GM21381 (cell line): Measurements from ENCODE around the gene RABGGTA.
"Not testable (repeated sequence)": the region's sequence is repeated elsewhere in the genome, so short reads cannot be mapped to it uniquely, and the experiment has no call there.

Experiments used
- ATAC-seq: cut with Tn5 transposase; IDR thresholded peaks from one replicate; pipeline ENCODE4 v1.9.1; 2021; ENCODE audit warnings: mild to moderate bottlenecking, moderate library complexity; ENCODE audit not compliant: unreplicated experiment

The RABGGTA gene

DNA sequence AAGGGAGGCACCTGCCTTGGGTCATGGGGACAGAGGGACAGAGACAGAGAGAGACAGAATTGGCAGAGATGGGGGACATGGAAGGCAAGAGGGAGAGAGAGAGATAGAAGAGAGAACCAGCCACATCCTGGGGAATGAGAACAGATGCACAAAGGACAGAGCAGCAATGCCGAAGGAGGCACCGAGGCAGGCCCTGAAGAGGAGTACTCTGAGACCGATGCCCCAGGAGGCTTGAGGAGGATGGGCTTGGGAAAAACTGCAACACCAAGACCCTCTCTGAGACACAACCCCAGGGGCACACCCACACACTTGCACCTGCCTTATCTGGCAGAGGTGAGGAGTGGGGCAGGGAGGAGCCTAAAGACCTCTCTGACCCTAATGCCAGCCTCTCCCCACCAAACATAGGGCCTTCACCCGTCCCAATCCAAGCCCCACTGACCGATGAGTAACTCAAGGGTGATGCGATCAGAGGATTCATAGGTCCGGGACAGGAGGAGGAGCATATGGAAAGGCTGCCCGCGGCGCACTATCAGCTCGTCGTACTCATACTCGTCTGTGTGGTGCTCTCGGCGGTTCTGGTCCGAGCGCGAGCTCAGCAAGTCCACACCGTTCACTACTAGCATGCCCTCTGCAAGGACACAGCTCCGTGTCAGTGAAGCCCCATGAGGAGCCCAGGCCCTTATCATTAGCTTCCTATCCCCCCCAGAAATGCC is 10.0 kb downstream of the RABGGTA start:
- no peak for ATAC-seq

DNA sequence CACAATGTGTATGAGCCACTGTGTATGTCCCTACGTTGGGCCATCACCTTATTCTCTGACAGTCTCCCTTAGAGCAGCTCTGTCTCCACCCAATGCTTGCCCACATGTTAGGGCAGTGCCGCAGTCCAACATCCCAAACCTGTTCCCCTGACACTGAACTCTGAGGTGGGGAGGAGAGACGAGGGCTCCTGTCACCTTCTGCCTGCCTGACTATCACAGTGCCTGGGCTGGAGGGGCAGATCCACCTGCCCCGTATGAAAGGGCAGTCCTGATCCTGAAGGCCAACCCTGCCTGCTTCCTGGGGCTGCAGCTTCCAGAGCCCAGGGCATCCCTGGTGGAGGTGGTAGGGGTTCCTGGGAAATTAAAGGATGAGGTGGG is 10.6 kb downstream of the RABGGTA start:
- no peak for ATAC-seq

DNA sequence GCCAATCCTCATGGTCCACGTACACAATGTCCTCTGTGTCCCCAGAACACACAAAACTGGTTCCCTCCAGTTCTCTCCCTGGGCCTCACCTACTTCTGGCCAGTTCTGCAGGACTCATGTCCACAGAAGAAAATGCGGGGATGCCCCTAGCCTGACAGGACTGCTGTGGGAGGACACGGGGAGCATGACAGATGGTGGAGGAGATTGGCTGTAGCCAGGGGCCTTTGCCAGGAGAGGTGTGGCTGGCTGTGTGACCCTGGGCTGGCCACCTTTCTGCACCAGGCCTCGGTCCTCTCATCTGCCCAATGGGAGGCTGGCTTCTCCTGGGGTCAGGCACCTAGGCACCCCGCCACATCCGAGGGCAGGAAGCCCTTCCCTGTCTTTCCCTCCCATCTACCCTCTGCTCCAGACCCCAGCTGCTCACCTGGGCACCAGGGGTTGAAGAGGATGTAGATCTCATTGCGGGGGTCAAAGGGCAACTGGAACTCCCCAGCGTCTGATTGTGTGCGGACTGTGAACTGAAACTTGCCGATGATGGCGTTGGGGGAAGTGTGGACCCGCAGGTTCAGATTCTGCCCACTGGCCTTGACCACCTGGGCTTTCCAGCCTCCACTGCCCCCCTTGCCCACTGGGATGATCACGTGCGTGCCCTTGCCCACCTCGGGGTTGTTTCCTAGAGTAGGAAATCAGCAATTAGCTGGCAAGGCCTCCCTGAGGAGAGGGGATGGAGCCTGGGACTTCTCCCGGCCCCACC is 11.2 kb downstream of the RABGGTA start:
- no peak for ATAC-seq

DNA sequence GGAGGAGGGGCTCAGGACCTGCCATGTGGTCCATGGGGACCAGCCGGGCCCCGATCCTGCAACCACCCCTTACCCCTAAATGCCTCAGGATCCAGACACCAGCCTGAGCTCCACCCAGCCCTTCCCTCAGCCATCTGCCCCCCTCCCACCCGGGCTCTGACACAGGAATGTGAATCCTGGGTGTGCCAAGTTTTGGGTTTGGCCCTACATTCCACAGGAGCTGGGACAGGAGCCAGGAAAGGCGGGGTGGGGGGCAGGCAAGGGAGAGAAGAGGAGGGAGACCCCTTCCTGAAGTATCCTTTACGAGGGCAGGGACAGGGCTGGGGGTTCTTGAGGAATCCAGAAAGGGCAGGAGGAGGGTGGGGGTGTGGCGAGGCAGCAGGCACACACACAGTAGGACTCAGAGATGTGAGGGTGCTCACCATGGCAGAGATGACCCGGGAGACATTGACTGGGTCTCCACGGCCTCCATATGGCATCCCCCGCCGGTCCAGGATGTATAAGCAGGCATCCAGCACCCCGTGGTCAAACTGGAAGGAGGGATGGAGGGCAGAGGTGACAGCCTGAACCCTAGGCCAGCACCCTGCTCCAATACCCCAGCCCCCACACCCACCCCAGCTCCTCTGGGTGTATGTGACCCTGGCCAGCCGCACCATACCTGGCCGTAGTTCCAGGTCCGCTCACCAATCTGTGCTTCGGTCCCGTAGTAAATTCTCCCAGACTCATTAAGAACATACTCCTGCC is 11.9 kb downstream of the RABGGTA start:
- ATAC-seq, result no peak

DNA sequence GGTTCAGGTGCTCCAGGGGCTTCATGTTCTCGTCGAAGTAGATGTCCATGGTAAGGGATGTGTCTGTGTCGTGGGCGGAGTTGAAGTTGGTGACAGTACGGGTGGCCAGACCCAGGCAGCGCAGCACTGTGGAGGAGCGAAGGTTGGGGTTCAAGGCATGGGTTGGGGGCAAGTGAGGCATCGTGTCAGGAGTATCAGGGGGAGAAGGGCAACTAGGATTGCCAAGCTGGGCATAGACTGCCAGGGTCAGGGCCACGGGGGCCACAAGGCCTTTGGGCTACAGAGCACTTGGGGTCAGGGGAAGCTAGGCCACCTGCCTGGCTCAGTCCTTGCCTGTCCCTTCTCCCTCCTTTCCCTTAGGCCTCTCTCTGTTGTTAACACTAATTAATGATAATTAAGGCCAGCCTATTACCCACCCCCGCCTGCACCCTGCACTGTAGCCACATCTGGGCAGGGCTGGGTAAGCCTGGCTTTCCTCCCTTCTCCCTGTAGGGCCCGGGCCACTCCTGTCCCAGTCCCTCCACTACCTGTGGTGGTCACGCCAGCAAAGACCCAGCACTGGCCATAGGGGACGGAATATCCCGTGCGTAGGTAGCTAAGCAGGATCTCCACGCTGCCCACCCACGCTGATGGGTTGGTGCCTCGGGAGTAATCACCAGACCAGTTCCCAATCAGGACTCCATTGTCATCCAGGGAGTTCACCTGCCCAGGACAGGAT is 12.7 kb downstream of the RABGGTA start:
- ATAC-seq, result no peak

DNA sequence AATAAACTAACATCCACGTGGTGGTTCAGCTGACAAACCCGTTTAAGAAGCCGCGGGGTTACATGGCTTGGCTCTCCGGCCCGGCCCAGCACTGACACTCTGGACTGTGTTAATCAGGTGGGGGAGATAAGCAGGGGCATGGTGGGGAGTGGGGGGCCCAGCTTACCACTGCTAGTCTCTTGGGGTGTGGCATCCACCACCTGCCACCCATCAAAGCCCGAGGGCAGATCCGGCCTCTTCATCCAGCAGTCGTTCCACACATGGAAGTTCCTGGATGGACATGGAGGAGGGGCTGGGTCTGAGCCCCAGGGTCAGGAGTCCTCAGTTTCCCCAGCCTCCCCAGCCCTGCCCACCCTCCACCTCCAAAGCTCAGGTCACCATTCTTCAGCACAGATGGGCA is 13.3 kb downstream of the RABGGTA start:
- ATAC-seq, result no peak

DNA sequence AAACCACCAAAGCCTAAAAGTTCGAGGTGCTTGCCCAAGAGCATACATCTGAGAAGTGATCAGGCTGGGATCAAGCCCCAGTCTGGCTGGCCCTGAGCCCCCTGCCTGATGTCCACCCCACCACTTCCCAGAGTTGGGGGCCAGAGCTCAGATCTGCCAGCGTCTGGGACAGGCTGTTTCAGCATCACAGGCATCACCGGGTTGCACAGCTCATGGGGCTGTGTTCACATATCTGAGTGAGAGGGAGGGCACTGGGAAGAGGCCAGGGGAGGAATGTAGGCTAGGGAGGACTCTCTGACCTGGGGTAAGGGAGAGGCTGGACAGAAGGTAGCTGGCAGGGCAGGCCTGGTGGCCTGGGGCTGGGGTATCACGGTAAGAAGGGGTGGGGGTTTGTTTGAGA is 14.4 kb downstream of the RABGGTA start:
- no peak for ATAC-seq

DNA sequence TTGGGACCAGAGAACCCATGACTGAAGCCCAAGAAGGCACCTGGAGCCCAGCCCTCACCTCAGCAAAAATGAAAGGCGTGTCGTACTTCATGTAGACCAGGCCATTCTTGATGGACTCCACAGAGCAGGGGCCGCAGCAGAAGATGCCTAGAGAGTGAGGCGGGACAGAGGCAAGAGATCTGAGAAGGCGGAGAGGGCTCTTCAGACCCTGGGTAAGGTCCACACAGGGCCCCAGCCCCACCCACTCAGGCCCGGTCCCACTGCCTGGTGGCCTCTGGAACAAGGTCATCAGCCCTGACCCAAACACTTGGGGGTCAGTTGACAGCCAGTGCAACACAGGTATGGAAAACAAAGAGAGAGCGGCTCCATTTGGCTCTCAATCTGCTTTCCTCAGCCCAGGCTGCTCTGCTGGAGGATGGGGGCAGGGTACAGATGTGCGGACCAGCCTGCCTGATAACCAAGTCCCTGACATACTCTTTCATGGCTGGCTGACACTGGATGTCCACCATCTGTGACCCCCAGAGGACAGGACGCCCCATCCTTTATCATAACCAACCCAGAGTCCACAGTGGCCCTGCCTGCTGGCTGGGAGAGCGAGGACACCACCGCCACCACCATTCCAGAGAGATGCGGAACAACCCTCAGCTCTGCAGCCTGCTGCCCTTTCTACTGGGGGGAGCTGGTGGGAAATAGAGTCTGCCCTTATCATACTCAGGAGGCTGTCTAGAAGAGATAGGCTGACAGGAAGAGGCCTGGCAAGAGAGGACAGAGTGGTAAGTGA is 15.3 kb downstream of the RABGGTA start:
- no peak for ATAC-seq

DNA sequence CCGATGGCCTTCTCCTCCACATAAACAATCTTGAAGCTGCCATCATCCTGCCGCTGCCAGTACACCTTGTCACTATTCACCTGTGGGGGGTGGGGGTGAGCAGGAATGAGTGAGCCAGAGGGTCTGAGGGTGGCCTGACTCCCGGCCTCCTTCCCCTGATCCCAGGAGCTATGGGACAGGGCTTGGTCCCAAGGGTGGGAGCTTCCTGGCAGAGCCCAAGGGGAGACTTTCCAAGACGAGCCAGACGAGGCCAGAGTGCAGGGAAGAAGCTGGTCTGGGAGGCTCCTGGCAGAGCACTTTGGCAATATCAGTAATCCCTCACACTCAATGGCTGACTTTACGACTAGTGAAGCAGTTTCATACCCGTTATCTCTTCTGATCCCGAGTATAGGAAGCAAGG is 16.0 kb downstream of the RABGGTA start:
- no peak for ATAC-seq

DNA sequence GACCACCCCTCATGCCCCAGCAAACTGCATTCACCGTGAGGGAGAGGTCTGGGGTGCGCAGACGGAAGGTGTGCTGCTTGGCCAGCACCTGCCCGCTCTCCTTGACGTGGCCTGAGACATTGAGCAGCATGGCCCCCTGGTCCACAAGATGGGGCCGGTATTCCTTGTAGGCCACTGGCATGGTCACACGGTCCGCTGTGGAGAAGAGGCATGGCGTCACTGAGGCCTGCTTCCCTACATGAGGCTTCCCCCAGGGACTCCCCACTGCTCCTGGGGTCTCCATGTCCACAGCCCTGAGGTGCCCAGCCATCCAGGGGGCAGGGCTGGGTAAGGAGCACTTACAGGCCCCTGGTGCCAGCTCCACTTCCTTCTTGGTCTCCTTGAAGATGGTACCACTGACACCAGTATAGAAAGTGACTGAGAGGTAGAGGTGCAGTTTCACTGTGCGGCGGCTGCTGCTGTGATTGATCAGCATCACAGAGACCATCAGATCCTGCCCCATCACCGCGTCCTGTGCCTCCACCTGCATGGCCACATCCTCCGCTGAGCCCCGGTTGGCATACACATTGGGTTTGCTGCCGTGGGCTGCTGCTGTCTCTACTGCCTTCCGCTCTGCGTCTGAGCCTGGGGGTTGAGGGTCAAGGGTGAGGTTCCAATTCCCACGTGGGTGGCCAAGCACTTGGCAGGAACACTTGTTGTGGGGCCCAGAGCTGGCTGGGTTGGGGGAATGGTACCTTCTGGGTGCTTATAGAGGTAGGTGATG is 16.6 kb downstream of the RABGGTA start:
- no peak for ATAC-seq

DNA sequence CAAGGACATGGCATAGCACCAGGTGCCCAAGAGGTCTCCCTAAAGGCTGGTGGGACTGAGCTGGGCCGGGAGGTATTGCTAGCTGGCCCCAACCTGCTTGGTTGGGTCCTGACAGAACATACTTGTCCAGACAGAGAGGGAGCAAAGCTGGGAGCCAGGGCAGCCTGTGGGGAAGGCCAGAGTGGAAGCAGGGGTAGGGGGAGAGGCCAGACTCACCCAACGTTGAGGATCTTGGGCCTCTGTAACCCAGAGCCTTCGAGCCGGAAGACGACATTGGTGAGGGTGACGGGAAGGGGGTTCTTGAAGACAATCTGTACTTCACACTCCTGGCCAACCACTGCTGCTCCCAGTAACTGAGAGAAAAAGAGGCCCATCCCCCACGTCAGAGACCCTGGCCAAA is 17.5 kb downstream of the RABGGTA start:
- no peak for ATAC-seq

DNA sequence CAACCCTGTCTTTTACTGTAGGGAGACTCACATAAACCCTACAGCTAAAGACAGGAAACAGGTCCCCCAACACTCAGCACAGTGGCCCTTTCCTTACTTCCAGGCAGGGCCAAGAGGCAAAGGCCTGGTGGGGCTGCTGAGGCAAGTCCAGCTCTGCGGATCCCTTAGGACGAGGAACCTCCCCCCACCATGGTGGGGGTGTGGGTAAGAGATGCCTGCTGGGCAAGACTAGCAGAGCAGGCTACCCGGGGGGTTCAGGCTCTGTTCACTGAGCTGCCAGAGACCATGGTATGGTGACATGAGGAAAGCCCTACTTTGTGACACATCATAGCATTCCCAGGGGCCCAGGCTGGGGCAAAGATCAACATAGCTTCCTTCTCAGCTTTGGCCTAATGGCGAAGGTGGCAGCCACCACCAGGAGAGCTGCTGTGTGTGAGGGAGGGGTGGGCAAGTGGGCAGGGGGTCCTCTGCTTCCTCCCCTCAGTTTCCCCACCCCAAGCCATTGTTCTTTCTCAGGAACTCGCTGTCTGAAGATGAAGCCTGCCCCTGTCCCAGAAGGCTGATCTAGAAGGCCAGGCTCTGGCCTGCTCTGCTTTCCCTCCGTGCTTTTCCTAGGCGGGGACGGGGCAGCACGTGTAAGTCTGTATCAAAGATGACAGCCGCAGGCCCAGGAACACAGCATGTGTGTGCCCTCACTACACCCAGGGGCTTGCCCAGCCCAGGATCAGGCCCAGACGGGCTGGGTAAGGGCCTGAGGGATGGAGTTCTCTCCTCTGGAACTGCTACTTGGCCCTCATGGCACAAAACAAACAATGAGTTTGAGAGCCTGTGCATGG is 18.9 kb downstream of the RABGGTA start:
- no peak for ATAC-seq

DNA sequence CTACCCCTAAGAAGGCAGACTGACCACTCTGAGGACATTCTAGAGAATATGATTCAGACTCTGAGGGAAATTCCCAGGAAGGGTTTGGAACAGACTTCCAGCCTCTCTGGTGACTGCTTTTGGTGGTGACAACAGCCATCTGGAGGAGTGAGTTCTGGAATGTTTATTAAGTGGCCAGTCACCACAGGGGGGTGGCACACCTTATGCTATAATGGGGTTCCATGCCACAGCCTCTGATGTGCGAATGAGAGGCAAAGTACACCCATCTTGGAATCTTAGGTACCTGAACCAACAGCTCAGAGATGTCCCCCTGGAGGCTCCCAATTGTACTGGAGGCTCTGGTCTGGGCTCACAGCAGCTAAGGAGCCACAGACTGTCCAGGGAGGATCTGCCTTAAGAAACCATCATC is 19.5 kb downstream of the RABGGTA start:
- no peak for ATAC-seq

DNA sequence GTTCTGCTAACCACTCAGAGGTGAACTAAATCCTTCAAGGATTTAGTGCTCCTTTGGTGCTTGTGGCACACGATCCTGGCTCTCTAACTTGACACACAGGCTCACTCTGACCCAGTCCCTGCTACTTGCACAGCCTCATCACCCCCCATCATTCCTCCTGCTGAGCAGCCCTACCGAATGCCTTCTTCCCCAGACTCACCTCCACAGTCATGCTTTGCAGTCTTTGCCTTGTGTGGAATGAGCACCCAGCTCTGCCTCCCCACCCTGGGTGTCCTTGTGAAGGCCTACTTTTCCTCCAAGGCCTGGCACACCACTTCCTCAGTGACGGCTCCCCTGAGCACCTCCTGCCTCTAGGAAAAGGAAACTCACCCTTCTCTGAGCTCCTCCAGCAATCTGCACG is 21.0 kb downstream of the RABGGTA start:
- no peak for ATAC-seq

DNA sequence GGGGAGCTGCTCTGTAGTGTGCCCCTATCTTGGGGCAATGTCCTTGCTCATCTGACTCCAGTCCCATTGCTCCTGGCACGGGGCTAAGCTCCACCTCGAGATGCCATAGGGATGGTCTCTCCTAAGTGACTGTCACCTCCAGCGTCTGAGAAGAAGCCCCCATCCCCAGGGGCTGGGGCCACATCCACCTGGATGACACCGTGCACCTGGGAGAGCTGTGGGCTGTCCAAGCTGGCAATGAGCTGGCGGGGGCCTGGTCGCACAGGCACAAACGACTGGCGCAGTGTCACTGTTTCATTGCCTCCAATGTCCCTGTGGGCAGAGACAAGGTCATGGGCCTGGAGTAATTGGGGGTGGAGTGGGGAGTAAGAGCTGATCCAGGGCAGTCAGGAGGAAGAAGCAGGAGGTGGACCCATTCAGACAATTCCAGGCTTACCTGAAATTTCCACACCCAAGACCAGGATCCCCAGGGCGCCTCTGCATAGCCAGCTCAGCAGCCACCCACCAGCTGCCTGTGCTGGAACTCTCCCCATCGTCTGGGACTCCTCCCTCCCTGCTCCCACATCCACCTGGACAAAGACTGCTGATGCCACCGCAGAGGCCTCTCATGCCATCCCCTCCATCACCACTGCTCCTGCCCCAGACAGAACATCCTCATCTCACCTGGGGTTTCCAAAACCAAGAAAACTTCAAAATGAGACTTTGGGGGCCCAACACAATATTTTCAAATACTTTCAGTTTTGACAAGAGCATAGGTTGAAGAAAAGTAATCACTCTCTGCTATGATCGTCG is 22.0 kb downstream of the RABGGTA start:
- ATAC-seq, result no peak

DNA sequence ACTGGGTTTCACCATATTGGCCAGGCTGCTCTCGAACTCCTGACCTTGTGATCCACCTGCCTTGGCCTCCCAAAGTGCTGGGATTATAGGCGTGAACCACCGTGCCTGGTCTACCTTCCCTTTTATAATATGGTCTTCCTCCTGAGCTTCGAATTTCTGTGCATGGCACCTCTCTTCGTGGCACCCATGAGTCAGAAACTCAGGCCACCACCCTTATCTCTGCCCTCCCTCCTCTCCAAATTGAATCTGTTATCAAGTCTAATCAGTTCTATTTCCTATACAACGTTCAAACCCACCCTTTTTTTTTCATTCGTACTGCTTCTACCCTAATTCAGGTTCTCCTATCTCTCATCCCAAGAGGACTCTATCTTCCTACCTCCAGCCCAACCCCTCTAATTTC is 24.0 kb downstream of the RABGGTA start:
- no peak for ATAC-seq

DNA sequence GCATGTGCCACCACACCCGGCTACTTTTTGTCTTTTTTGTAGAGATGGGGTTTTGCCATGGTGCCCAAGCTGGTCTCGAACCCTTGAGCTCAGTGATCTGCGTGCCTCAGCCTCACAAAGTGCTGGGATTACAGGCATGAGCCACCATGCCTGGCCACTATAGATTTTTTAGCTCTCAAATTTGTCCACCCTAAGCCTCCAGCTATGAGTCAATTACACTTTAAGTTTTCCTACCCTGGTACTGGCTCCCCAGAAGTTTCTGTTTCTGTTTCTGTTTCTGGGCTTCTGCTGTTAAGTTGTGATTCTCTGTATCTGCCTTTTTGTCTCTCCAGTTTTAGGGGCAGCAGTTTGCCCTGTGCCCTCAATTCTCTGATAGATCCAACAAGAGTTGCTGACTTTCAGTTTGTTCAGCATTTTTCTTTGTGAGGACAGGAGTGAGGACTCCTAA is 24.6 kb downstream of the RABGGTA start:
- ATAC-seq, result no peak

DNA sequence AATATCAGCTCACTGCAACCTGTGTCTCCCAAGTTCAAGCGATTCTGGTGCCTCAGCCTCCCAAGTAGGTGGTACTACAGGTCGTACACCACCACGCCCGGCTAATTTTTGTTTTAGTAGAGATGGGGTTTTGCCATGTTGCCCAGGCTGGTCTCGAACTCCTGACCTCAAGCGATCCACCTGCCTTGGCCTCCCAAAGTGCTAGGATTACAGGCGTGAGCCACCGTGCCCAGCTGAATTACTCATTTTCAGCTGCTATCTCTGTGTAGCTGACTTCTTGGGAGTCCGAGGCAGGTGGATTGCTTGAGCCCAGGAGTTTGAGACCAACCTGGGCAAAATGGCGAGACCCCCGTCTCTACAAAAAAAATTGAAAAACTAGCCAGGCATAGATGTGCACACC is 26.0 kb downstream of the RABGGTA start:
- ATAC-seq, result not testable (repeated sequence)
